ENCODE data around the gene UMODL1.

- TF ChIP-seq EZH2 (IDR thresholded peaks at IDR 0.05) = no peak
- TF ChIP-seq CTCF (IDR thresholded peaks at IDR 0.05) = no peak
- TF ChIP-seq EZH2phosphoT487 (IDR thresholded peaks at IDR 0.05) = no peak
Observed at GRCh38 chr21:42124826-42125570, 53.9 kb downstream of the UMODL1 start.
